GM23338 (cell line): ENCODE measurements around the gene GRK3. TPM values are rescaled to one million over a fixed set of nuclear protein-coding genes. Genes with fewer than 3 reads are reported as not detected.

Experiments
- ATAC-seq: fragments of 200-7000 bp; cut with Tn5 transposase; 3 replicates; pipeline ENCODE4 v1.9.1; 2020
- DNase-seq: peaks from one replicate; pipeline ENCODE4 v3.0.0-alpha.2; 2015; ENCODE audit warnings: low spot score
- H2AFZ ChIP-seq: fragments of 200-600 bp; sonication (generic); 2 replicates; pipeline ENCODE4 v1.8.0; 2016; ENCODE audit warnings: antibody characterized with exemption, mild to moderate bottlenecking, moderate library complexity
- H3F3A ChIP-seq: fragments of 200-600 bp; sonication (generic); replicated peaks from 2 replicates; pipeline ENCODE4 v1.8.0; 2017; ENCODE audit warnings: antibody characterized with exemption, mixed run types, low read depth
- H3K27ac ChIP-seq: fragments of 200-600 bp; sonication (generic); 2 replicates; pipeline ENCODE4 v1.6.1; 2016; ENCODE audit warnings: low read depth
- H3K27me3 ChIP-seq: fragments of 200-600 bp; sonication (generic); 2 replicates; pipeline ENCODE4 v1.8.0; 2016; ENCODE audit warnings: mild to moderate bottlenecking, mixed run types, moderate library complexity; ENCODE audit not compliant: insufficient read depth
- H3K36me3 ChIP-seq: fragments of 200-600 bp; sonication (generic); 2 replicates; pipeline ENCODE4 v1.8.0; 2016; ENCODE audit warnings: mild to moderate bottlenecking; ENCODE audit not compliant: insufficient read depth
- H3K4me1 ChIP-seq: fragments of 200-600 bp; sonication (generic); 2 replicates; pipeline ENCODE4 v1.8.0; 2016; ENCODE audit warnings: mild to moderate bottlenecking, moderate library complexity; ENCODE audit not compliant: insufficient read depth
- H3K4me2 ChIP-seq: fragments of 200-600 bp; sonication (generic); 2 replicates; pipeline ENCODE4 v1.7.1; 2017; ENCODE audit warnings: mixed run types
- H3K4me3 ChIP-seq: fragments of 200-600 bp; sonication (generic); 2 replicates; pipeline ENCODE4 v1.6.1; 2016; ENCODE audit warnings: mixed run types
- H3K79me2 ChIP-seq: fragments of 200-600 bp; sonication (generic); replicated peaks from 2 replicates; pipeline ENCODE4 v1.8.0; 2017; ENCODE audit warnings: mild to moderate bottlenecking; ENCODE audit not compliant: insufficient read depth
- H3K9me2 ChIP-seq: fragments of 200-600 bp; sonication (generic); 2 replicates; pipeline ENCODE4 v1.8.0; 2017; ENCODE audit not compliant: insufficient read depth
- H4K20me1 ChIP-seq: fragments of 200-600 bp; sonication (generic); replicated peaks from 2 replicates; pipeline ENCODE4 v1.8.0; 2017; ENCODE audit warnings: mild to moderate bottlenecking; ENCODE audit not compliant: insufficient read depth
- H3K27ac Mint-ChIP-seq: 2 replicates; pipeline ENCODE4 v1.8.0; 2020; ENCODE audit warnings: inconsistent platforms, mild to moderate bottlenecking, moderate library complexity, mixed read lengths
- H3K27me3 Mint-ChIP-seq: 3 replicates; pipeline ENCODE4 v1.8.0; 2022; ENCODE audit warnings: low read depth, mild to moderate bottlenecking, moderate library complexity, mixed read lengths, inconsistent platforms; ENCODE audit not compliant: insufficient read depth, poor library complexity
- H3K36me3 Mint-ChIP-seq: 3 replicates; pipeline ENCODE4 v1.8.0; 2021; ENCODE audit warnings: low read depth, mild to moderate bottlenecking, inconsistent platforms, moderate library complexity, mixed read lengths
- H3K4me1 Mint-ChIP-seq: 3 replicates; pipeline ENCODE4 v1.8.0; 2020; ENCODE audit warnings: mild to moderate bottlenecking, inconsistent platforms, mixed read lengths
- H3K4me3 Mint-ChIP-seq: 3 replicates; pipeline ENCODE4 v1.8.0; 2021; ENCODE audit warnings: moderate library complexity, mild to moderate bottlenecking, inconsistent platforms, mixed read lengths
- H3K9me3 Mint-ChIP-seq: 3 replicates; pipeline ENCODE4 v1.8.0; 2020; ENCODE audit warnings: moderate library complexity, mild to moderate bottlenecking, inconsistent platforms, mixed read lengths
- CREB1 ChIP-seq: fragments of 250-450 bp; sonication (Bioruptor Pico); IDR thresholded peaks from 2 replicates; pipeline ENCODE4 v1.5.0; 2020; ENCODE audit warnings: low read depth, mild to moderate bottlenecking, moderate library complexity
- EZH2 ChIP-seq: fragments of 200-600 bp; sonication (generic); IDR thresholded peaks from one replicate; pipeline ENCODE4 v1.8.0; 2017; ENCODE audit warnings: antibody characterized with exemption, mild to moderate bottlenecking, low read depth; ENCODE audit not compliant: unreplicated experiment
- EZH2phosphoT487 ChIP-seq: fragments of 200-600 bp; sonication (generic); IDR thresholded peaks from one replicate; pipeline ENCODE4 v1.8.1; 2018; ENCODE audit warnings: antibody characterized with exemption; ENCODE audit not compliant: unreplicated experiment
- POLR2AphosphoS5 ChIP-seq: IDR thresholded peaks from 2 replicates; pipeline ENCODE4 v1.6.1; 2016; ENCODE audit warnings: antibody characterized with exemption, low read depth
- STAT1 ChIP-seq: IDR thresholded peaks from one replicate; pipeline ENCODE4 v1.6.1; 2016; ENCODE audit warnings: antibody characterized with exemption; ENCODE audit not compliant: unreplicated experiment
- ZNF114 ChIP-seq: fragments of 250-450 bp; sonication (Bioruptor Pico); IDR thresholded peaks from 2 replicates; pipeline ENCODE4 v1.5.0; 2020; ENCODE audit warnings: mild to moderate bottlenecking, moderate library complexity
- ZNF331 ChIP-seq: fragments of 250-450 bp; sonication (Bioruptor Pico); IDR thresholded peaks from 2 replicates; pipeline ENCODE4 v1.5.0; 2020; ENCODE audit warnings: low read depth, mild to moderate bottlenecking, moderate library complexity
- polyA plus RNA-seq: library from polyadenylated mRNA; unstranded; fragments of >200 nt; fragmentation: Nextera tagmentation; extraction: Ambion mirVana; gene quantifications from 2 replicates; pipeline ENCODE4 v1.2.1, GENCODE V29; 2016
- total RNA-seq: library from RNA; depleted of rRNA; stranded (reverse); fragments of >200 nt; shearing (Covaris generic); gene quantifications from 2 replicates; pipeline ENCODE4 v1.2.3, GENCODE V29; 2014
- TF ChIP-seq, protein P1 (sequence below), 2 experiments: fragments of 200-600 bp in 1 of 2; sonication (generic) in 1 of 2; conservative IDR thresholded peaks; 2 replicates each; pipeline versions ENCODE4 v1.5.1 to v1.6.1; 2016 to 2017; ENCODE audit warnings: antibody characterized with exemption in 2 of 2, low read depth in 2 of 2, mild to moderate bottlenecking in 2 of 2, moderate library complexity in 1 of 2
- TF ChIP-seq, protein P2 (sequence below): IDR thresholded peaks from one replicate; pipeline ENCODE4 v1.6.1; 2018; ENCODE audit warnings: antibody characterized with exemption; ENCODE audit not compliant: unreplicated experiment
- TF ChIP-seq, protein P3 (sequence below): IDR thresholded peaks from 2 replicates; pipeline ENCODE4 v1.6.1; 2016; ENCODE audit warnings: antibody characterized with exemption
- TF ChIP-seq, protein P4 (sequence below): fragments of 250-450 bp; sonication (Bioruptor Pico); IDR thresholded peaks from 2 replicates; pipeline ENCODE4 v1.5.0; 2020; ENCODE audit warnings: mild to moderate bottlenecking, moderate library complexity

Gene GRK3
- total and polyA plus RNA-seq, 2 experiments from 2014 or later = 6.0 to 25.3 TPM

DNA sequence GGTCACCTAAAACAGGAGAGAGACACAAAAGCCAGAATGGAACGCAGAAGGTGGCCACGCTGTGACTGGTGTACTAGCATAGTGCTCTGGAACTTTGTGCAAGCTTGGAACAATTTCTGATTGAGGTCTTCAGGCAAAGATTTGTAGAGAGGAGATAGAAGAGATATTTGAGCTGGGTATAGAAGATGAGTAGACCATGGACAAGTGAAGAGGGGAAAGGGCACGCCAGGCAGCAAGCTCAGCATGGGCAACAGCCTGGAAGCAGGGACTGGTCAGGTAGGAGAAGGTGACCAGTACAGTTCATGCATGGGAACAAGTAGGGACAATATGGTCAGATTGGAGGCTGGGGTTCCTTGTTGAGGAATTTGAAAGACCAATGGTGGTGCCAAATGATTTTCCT, 201.9 kb downstream of the GRK3 start (continued):
- TF ChIP-seq, protein P1, sequence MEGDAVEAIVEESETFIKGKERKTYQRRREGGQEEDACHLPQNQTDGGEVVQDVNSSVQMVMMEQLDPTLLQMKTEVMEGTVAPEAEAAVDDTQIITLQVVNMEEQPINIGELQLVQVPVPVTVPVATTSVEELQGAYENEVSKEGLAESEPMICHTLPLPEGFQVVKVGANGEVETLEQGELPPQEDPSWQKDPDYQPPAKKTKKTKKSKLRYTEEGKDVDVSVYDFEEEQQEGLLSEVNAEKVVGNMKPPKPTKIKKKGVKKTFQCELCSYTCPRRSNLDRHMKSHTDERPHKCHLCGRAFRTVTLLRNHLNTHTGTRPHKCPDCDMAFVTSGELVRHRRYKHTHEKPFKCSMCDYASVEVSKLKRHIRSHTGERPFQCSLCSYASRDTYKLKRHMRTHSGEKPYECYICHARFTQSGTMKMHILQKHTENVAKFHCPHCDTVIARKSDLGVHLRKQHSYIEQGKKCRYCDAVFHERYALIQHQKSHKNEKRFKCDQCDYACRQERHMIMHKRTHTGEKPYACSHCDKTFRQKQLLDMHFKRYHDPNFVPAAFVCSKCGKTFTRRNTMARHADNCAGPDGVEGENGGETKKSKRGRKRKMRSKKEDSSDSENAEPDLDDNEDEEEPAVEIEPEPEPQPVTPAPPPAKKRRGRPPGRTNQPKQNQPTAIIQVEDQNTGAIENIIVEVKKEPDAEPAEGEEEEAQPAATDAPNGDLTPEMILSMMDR (conservative IDR thresholded peaks at IDR 0.05; ENCODE audit: low read depth in 2 of 2) = no peak
- no peak for TF ChIP-seq ZNF114
- no peak for TF ChIP-seq EZH2
- TF ChIP-seq, protein P2, sequence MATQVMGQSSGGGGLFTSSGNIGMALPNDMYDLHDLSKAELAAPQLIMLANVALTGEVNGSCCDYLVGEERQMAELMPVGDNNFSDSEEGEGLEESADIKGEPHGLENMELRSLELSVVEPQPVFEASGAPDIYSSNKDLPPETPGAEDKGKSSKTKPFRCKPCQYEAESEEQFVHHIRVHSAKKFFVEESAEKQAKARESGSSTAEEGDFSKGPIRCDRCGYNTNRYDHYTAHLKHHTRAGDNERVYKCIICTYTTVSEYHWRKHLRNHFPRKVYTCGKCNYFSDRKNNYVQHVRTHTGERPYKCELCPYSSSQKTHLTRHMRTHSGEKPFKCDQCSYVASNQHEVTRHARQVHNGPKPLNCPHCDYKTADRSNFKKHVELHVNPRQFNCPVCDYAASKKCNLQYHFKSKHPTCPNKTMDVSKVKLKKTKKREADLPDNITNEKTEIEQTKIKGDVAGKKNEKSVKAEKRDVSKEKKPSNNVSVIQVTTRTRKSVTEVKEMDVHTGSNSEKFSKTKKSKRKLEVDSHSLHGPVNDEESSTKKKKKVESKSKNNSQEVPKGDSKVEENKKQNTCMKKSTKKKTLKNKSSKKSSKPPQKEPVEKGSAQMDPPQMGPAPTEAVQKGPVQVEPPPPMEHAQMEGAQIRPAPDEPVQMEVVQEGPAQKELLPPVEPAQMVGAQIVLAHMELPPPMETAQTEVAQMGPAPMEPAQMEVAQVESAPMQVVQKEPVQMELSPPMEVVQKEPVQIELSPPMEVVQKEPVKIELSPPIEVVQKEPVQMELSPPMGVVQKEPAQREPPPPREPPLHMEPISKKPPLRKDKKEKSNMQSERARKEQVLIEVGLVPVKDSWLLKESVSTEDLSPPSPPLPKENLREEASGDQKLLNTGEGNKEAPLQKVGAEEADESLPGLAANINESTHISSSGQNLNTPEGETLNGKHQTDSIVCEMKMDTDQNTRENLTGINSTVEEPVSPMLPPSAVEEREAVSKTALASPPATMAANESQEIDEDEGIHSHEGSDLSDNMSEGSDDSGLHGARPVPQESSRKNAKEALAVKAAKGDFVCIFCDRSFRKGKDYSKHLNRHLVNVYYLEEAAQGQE = no peak
- no peak for TF ChIP-seq STAT1
- TF ChIP-seq, protein P3, sequence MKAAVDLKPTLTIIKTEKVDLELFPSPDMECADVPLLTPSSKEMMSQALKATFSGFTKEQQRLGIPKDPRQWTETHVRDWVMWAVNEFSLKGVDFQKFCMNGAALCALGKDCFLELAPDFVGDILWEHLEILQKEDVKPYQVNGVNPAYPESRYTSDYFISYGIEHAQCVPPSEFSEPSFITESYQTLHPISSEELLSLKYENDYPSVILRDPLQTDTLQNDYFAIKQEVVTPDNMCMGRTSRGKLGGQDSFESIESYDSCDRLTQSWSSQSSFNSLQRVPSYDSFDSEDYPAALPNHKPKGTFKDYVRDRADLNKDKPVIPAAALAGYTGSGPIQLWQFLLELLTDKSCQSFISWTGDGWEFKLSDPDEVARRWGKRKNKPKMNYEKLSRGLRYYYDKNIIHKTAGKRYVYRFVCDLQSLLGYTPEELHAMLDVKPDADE = no peak
- no peak for TF ChIP-seq EZH2phosphoT487
- TF ChIP-seq ZNF331 = no peak

DNA sequence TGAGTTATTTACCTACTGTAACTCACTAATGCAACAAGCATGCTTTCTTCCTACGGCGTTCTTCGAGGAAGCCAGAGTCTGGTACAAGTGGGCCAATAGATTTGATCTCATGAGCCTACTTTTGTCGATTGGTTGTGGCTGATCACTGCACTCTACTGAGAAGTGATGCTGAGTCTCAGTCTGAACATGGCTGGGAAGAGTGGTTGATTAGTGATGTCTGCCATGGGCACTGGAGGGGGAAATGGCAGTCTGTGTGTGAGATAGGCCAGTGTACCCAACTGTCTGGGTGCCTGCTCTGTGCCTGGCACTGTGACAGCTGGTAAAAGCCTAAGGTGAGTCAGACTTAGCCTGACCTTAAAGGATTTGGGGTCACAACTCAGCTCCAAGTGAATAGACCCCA, 205.9 kb downstream of the GRK3 start:
- Mint-ChIP-seq H3K4me1 (no peaks in the 10 kb centered on the region; the same call in 2 of the 3 replicates), H3K9me3 (peaks cover 9% of the 10 kb centered on the region; the same call in 2 of the 3 replicates), H3K36me3 (no peaks in the 10 kb centered on the region; the same call in 2 of the 3 replicates), H3K4me3 (no peak overlapping the region), H3K27me3 (peaks cover 11% of the 10 kb centered on the region), H3K27ac (no peak overlapping the region)
- Histone ChIP-seq H3K9me2 (0 out of 2 replicates have a peak, but pooled peaks cover 4% of the 10 kb centered on the region), H4K20me1 (no peaks in the 10 kb centered on the region), H3K79me2 (no peaks in the 10 kb centered on the region), H3K27ac (no peak overlapping the region), H3K36me3 (no peaks in the 10 kb centered on the region), H3K4me1 (no peaks in the 10 kb centered on the region), H3K4me3 (no peak overlapping the region), H3K27me3 (no peaks in the 10 kb centered on the region), H3K4me2 (no peak overlapping the region), H2AFZ (no peak overlapping the region), H3F3A (no peaks in the 10 kb centered on the region)
- no peak for DNase-seq
- ATAC-seq = no peak
- TF ChIP-seq POLR2AphosphoS5 (no peak), STAT1 (no peak), CREB1 (CRISPR knock-in tag) (no peak), EZH2phosphoT487 (no peak)
- TF ChIP-seq, protein P4, sequence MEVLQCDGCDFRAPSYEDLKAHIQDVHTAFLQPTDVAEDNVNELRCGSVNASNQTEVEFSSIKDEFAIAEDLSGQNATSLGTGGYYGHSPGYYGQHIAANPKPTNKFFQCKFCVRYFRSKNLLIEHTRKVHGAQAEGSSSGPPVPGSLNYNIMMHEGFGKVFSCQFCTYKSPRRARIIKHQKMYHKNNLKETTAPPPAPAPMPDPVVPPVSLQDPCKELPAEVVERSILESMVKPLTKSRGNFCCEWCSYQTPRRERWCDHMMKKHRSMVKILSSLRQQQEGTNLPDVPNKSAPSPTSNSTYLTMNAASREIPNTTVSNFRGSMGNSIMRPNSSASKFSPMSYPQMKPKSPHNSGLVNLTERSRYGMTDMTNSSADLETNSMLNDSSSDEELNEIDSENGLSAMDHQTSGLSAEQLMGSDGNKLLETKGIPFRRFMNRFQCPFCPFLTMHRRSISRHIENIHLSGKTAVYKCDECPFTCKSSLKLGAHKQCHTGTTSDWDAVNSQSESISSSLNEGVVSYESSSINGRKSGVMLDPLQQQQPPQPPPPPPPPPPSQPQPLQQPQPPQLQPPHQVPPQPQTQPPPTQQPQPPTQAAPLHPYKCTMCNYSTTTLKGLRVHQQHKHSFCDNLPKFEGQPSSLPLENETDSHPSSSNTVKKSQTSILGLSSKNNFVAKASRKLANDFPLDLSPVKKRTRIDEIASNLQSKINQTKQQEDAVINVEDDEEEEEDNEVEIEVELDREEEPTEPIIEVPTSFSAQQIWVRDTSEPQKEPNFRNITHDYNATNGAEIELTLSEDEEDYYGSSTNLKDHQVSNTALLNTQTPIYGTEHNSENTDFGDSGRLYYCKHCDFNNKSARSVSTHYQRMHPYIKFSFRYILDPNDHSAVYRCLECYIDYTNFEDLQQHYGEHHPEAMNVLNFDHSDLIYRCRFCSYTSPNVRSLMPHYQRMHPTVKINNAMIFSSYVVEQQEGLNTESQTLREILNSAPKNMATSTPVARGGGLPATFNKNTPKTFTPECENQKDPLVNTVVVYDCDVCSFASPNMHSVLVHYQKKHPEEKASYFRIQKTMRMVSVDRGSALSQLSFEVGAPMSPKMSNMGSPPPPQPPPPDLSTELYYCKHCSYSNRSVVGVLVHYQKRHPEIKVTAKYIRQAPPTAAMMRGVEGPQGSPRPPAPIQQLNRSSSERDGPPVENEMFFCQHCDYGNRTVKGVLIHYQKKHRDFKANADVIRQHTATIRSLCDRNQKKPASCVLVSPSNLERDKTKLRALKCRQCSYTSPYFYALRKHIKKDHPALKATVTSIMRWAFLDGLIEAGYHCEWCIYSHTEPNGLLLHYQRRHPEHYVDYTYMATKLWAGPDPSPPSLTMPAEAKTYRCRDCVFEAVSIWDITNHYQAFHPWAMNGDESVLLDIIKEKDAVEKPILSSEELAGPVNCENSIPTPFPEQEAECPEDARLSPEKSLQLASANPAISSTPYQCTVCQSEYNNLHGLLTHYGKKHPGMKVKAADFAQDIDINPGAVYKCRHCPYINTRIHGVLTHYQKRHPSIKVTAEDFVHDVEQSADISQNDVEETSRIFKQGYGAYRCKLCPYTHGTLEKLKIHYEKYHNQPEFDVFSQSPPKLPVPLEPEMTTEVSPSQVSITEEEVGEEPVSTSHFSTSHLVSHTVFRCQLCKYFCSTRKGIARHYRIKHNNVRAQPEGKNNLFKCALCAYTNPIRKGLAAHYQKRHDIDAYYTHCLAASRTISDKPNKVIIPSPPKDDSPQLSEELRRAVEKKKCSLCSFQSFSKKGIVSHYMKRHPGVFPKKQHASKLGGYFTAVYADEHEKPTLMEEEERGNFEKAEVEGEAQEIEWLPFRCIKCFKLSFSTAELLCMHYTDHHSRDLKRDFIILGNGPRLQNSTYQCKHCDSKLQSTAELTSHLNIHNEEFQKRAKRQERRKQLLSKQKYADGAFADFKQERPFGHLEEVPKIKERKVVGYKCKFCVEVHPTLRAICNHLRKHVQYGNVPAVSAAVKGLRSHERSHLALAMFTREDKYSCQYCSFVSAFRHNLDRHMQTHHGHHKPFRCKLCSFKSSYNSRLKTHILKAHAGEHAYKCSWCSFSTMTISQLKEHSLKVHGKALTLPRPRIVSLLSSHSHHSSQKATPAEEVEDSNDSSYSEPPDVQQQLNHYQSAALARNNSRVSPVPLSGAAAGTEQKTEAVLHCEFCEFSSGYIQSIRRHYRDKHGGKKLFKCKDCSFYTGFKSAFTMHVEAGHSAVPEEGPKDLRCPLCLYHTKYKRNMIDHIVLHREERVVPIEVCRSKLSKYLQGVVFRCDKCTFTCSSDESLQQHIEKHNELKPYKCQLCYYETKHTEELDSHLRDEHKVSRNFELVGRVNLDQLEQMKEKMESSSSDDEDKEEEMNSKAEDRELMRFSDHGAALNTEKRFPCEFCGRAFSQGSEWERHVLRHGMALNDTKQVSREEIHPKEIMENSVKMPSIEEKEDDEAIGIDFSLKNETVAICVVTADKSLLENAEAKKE (CRISPR knock-in tag) = no peak
